Globus pallidus (tissue), 1 donor: ENCODE results near the gene SLCO3A1.

Source experiments
- DNase-seq: peaks from one replicate; pipeline ENCODE4 v3.0.0-alpha.2; 2015; ENCODE audit warnings: low spot score

The SLCO3A1 gene

DNA sequence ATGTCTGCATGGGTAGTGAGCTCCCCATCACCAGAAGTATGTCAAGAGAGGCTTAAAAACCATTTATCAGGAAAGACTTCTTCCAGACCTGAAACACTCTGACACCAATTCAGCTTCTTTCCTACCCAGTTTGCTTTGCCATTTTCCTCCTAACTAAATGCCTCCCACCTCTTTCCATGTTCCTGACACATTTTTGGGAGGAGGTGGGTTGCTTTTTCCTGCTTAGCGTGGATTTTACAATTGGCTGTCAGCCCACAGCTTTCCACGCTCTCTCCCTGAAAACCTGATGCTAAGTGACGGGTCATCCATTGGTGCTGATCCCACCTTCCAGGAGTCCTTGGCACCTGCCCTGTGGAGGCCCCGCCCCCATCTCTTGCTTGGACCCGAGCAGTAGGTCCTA, 275.3 kb downstream of the SLCO3A1 start:
- no peak for DNase-seq

DNA sequence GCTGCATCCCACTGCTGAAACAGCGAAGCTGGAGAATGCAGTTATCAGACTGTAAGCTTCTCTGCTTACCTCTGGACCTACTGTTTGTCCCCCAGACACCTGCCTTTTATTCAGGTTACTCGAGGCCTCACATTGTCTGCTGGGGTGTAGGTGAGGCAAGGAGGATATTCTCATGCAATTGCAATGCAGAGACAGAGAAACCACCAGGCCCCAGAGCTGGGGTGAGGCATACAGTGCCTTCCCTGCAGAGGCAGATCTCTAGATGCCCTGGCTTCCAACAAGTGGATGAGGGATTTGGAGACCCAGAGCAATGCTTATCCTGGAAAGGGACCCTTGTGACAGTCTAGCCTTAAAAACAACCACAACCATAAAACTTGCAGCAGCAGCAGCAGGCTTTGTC, 276.7 kb downstream of the SLCO3A1 start:
- no peak for DNase-seq

DNA sequence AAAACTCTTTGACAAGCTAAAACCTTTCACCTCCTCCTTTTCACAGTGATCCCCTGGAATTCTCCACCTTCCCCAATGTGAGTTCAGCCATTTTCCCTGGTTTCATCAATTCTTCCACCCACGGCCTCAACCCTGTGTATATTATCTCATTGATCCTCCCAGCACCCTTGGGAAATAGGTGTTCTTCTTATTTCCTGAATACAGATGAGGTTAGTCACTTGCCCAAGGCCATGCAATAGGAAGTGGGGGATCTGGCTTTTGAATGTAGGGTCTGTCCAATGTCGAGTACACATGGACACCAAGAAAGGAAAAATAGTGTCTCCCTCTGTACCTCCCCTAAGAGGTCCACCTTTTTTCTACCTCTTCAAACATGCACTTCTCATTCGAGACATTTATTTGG, 277.4 kb downstream of the SLCO3A1 start:
- no peak for DNase-seq

DNA sequence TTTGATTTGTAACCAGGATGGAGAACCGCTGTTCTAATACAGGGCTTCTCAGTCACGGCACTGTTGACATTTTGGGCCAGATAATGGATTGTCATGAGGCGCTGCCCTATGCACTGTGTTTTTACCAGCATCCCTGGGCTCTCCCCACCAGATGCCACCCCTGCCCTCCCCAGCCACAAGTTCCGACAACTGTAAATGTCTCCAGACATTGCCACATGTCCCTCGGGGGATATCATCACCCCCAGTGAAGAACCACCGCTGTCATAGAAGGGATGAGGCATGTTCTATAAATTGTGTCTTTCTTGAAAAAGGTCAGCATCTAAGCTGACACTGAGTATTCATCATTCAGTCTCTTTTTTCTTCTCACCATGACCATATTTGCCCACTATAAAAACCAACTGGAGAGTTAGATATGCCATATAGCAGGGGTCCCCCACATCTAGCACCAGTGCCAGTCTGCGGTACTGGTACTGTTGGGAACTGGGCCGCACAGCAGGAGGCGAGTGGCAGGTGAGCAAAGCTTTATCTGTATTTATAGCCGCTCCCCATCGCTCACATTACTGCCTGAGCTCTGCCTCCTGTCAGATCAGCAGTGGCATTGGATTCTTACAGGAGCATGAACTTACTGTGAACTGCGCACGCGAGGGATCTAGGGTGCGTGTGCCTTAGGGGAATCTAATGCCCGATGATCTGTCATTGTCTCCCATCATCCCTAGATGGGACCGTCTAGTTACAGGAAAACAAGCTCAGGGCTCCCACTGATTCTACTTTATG, 279.7 kb downstream of the SLCO3A1 start:
- no peak for DNase-seq

DNA sequence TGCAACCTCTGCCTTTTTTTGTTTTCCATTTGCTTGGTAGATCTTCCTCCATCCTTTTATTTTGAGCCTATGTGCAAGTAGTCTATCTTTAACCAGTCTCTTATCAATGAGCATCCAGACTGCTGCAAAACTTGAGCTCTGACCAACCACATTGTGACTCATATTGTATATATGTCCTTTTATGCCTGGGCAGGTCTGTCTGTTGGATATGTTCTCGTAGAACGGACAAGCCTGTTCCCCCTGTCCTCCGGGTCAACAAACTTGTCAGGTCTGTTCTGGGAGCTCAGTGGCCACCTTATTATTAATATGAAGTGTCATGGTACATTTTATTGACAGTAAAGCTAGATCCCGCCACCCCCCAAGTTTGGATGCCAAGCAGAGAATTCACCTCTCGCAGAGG, 287.3 kb downstream of the SLCO3A1 start:
- no peak for DNase-seq

DNA sequence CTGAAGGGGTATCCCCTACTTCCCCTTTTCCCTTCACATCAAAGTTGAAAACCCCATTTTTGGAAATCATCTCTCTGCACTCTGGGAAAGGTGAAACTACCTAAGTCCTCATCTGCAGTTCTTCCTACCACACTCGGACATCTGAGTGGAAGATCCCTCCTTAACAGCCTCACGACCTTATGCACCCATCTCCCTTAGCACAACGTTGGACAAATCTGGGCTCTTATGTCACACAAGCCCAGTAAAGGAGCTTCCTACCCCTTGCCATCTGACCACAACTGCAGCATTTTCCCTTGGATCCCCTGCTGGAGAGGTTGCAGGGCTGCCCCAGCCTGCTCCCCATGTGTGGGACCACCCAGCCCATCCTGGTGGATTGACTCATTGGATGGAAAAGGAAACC, 288.1 kb downstream of the SLCO3A1 start:
- DNase-seq = no peak

DNA sequence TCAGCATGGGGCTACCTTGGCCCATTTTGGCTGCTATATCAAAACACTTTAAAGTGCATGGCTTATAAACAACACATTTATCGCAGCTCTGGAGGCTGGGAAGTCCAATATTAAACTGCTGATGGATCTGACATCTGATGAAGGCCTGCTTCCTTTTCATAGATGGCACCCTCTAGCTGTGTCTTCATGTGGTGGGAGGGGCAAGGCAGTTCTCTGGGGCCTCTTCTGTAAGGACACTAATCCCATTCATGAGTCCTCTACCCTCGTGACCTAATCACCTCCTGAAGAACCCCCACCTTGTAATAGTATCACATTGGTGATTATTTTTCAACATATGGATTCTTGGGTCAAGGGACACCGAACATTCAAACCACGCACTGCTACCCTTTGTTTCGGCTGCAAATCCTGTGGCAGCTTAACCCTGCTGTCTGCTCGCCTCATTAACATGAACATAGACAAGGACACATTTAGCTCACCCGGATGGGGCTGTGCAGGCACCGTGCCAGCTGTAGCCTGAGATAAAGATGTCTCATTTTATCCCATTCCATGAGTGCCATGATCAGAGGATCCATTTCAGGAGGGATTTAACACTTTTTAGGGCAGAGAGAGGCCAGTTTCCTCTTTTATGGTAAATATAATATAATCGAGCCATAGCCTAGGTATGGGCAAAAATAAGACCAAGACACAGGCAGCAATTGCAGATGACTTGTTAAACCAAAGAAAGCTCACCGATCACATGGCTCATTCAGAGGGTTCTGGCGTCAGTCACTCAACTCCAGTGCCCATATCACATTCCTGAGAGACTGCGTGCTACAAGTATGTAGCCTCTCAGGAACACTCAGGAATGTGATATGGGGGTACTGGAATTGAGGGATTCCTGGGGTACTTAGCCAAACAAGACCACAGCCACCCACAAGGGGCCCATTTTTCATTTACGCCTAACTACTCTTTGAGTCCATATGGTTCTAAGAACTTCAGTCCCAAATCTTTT, 289.0 kb downstream of the SLCO3A1 start:
- no peak for DNase-seq

DNA sequence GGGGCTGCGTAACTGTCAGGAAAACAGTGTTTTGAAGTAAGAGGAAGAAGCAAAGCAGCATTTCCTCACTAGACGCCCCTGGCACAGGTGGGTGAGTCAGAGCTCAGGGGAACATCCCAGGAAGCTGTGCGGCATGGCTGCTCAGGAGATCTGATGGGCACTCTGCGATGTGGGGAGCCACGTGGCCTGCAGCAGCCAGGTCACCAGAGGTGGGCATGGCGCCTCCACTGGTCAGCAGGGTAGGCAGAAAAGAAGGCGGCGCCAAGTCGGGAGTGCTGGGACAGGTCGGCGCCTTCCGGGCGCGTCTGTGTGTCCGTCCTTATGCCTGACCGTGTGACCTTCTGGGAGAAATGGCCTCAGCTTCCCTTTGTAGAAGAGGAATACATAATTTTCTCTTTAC, 290.3 kb downstream of the SLCO3A1 start:
- no peak for DNase-seq

DNA sequence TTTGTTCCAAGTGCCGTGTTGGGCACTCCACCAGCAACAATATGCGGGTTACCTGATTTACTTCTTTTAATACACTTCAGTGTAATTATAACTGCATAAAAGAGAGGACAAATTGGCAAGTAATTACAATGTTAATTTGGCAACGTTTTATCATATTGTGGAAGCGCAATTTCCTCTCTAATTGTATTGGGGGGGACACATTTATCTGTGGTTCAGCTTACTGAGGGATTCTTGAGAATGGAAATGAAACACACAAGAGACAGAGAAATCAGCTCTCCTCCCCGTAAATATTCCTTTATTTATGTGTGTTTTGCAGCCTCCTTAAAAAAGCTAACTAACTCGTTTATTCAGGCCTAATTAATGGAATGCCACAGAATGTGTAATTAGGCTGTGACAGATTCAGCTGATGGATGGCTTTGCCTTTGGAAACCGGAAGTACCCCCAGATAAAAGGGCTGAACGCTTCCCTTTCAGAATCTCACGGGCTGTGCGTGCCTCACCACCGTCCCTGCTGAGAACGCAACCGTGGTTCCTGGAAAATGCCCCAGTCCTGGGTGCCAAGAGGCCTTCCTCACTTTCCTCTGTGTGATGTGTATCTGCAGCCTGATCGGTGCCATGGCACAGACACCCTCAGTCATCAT, 293.1 kb downstream of the SLCO3A1 start:
- no peak for DNase-seq

DNA sequence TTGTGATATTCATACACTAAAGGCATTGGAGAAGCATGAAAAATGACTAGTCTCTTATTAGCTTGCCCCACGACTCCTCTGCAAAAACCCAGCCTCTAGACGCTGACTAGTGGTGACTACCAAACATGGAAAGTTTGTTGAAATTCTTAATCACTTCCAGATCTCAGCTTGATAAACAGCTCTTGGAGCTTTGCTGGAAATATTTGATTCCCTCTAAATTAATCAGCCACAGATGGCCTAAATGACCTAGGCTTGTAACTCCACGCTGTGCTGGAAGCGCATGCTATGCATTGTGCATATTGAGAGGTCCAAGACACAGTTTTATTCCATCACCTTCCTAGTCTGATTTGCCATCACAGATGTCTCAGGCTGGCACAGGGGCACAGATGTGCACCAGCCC, 295.5 kb downstream of the SLCO3A1 start:
- no peak for DNase-seq

DNA sequence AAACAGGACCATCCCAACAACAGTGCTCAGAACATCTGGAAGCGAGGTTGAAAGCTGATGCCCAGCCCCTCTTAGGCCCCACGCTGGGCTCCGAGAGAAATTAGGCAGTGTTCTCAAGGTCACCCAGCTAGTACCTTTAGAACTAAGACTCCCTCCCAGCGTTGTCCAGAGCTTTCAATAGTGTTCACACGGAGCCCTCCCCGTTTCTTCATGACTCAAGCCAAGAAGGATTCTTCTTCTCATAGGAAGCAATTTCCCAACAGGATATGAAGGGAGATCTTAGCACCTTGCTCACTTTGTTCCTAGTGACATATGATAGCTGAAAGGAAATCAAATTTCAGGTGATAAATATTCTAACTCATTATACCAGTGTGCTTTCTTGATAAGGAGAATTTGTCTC, 296.0 kb downstream of the SLCO3A1 start:
- no peak for DNase-seq

DNA sequence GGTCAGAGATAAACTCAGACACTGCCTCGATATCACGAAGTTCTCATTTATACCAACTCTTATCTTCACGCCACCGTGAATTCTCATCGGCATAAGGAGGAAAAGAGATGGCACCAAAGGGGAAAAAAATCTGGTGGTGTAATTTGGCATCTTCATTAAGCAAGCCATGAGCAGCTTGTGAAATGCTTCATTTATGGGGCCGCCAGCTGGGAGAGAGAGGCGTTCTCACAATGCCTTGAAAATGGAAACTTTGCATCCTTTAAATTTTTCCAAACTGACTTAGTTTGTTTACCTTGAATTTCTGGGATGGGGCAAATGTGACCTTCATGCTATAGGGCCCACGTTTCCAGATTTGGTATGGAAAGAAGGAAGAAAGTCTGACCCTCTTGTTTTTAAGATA, 297.7 kb downstream of the SLCO3A1 start:
- no peak for DNase-seq

DNA sequence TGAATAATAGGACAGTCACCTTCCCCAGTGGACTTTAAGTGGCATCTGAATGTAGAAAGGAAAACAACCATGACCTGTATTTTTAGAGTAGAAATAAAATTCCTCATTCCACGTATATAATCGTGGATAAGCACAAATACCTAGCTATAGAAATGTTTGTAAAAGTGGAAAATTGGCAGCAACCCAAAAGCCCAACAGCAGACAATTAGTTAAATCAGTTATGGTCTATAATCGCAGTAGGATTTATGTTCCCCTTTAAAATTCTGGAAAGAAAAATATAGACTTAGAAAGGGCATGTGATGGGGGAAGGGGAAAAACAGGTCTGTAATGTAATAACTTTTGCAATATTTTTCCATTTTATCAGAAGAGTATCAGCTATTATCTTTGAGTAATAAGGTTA, 298.2 kb downstream of the SLCO3A1 start:
- no peak for DNase-seq

DNA sequence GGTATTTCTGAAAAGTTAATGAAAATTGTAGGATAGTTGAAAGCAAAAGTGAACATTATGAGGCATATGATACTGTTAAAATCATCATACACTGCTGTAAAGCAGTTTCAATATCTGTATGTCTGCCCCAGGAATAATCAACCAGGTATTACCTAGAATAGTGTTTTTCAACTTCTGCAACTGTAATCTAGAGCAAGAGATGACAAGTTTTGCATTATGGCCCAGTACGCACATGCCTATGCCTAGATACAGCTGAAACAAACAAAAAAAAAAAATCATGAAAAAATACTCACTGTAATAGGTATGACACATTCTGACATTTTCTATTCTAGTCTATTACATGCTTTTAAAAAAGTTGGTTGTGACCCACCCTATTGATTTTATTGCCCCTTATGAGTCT, 299.5 kb downstream of the SLCO3A1 start:
- no peak for DNase-seq

DNA sequence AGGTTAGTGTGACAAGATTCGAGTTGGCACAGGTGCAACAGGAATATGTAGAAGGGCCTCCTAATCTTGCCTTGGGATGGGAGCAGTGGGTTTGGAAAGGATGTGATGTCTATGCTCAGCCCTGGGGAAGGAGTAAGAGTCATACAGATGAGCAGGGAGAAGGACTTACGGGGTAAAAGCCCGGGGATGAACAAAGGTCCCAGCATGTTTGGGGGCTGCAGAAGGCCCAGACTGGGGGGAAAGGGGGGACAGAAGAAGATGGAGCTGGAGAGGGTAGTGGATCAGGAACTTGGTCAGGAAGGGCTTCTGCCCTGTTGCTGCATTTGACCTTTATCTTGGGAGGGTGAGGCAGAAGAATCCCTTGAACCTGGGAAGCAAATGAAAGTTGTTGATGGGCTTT, 300.1 kb downstream of the SLCO3A1 start:
- no peak for DNase-seq

DNA sequence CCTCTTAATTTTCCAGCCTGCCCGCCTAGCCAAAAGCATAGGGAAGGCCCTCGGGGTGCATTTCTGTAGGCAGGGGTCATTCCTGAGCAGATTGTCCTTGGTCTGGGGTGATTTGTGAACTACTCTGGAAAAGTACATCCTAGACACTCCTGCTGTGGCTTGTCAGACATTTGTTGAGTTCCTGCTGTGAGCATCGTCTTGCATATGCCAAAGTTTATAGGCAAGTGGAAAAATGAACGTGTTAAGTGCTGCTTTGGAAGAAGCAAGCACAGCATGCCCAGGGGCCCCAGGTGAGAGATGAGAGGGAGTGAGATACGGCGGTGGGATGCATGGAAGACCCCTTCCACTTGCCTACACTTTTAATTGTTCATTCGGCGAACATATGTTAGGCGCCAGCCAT, 302.4 kb downstream of the SLCO3A1 start:
- DNase-seq = no peak

DNA sequence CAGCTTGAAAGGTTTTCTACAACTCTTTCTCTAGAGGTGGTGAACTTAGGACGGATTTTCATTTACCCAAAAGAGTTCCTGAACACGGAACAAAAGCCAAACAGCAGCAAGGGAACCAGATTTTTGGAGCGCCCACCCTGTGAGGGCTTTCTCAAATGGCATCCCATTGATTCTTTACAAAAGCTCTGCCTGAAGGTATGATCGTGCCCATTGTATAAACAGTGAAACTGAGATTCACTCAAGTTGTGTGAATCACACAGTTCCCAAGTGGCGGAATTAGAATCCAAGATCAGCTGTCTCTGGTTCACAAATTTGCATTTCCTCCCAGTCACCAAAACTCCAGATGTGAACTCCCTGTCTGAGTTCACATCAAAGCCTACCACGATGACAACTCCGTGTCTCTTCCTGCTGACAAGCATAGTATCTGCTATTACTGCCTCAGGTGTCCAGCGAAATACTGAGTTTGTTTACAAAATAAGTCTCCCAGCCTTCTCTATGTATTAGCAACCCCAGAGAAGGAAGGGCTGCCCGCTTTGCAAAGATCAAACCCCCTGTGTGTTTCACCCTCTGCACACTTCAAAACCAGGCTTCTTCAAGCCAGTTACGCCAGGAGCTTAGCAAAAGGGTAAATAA, 304.3 kb downstream of the SLCO3A1 start:
- no peak for DNase-seq

DNA sequence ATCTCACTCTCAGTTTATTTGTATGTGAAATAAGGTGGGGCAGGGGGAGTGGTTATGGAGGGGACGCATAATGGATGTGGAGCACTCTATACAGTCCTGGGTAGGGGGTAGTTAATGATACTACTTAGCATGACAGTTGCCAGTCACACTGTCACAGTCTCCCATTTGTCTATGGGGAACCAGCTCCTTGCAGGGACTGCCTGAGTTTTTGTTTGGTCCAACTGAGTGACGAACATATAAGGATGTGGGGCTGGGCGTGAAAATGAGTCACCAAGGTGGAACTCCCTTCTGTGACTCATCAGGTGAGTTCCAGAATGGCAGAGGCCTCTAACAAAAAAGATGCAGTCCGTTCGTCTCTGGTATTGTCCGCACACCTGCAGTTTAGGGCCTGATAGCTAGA, 304.9 kb downstream of the SLCO3A1 start:
- no peak for DNase-seq

DNA sequence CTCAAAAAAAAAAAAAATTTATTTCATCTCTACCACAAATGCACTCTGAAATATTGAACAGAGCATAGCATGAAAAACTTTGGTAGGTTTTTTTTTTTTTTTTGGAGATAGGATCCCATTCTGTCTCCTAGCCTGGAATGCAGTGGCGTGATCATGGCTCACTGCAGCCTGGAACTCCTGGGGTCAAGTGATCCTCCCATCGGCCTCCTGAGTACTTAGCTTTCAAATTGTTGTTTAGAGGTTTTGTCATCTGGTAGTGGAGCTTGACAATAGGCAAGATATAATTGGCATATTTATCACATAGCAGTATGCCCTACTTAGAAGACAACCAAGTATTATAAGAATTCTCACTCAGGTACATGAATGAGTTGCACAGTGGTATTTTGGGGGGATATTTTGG, 306.0 kb downstream of the SLCO3A1 start:
- no peak for DNase-seq

DNA sequence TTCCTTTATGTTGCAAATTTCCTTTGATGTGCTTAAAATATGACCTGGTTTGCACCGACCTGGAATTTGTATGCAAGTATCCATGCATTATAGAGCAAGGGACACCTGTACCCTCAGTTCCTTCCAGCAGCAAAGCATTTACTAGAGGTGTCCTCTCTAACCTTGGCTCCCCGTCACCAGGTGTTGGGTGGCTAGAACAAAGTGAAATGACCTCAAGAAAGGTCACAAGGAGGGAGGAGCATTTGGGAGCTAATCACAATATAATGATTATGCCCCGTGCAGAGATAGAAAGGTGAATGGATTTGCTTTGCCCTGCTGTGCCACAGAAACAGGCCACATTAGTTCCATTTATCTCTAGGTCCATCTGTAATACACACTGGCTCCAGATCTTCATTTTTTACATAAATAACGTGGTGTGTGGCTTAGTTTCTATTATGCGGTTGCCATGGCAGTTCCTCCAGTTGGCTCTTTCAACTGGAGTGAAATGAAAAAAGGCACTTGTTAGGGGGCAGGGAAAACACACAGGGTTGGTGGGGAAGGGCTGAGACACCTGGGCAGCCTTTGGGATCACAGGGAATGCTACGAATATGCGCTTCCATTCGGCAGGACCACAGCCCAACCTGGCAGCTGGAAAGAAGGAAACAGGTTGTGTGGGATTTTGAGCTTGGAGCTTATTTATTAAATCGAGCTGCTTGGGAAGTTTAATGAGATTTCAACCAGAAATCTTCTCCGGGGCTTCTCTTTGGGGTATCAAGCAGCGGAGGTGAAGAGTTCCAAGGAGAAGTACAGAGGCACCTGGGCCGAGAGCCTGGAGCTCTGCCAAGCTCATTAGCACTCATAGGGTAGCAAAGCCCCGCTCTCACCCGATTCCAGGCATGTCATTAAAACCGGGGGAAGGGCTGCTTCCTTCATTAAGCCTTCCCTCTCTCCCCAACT, 306.7 kb downstream of the SLCO3A1 start:
- no peak for DNase-seq

DNA sequence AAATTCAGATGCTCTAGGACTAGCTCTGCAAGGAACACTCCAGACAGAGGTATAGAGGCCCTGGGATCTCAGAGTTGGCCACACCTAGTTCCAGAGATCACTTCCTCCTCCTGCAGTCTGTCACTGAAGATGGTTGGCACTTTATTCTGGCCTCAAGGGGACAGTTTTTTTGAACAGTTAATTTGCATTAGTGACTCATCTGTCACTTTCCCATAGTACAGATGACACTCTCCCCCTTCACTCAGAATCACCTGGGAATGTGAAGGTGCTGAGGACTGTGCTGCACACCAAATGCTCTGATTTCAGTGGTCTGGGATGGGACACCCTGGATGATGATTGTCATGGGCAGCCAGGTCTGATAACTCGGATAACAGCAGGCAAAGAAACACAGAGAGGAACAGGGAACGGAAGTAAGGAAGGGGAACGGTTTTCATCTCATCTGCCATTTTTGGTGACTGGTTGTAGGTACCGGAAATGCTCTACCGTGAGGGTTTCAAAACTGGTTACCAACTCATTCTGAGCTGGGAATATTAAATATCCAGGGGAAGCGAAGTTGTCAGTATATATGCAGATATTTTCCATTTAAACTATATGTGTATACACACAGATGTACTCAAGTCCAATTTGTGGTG, 307.6 kb downstream of the SLCO3A1 start:
- no peak for DNase-seq
